ENCODE results near the gene CDH4. TPM values are rescaled to one million over a fixed set of nuclear protein-coding genes. Genes with fewer than 3 reads are reported as not detected.

CDH4 gene
- total RNA-seq, 1 experiment from 2014 or later, result not detected

- Histone ChIP-seq H3K36me3 (ENCODE audit: control insufficient read depth, insufficient read depth, low read length) (no peaks in the 10 kb centered on the region), H3K4me1 (ENCODE audit: control insufficient read depth, insufficient read depth, low read length) (no peaks in the 10 kb centered on the region), H3K9me3 (ENCODE audit: control insufficient read depth, insufficient read depth, low read depth, low read length) (no peaks in the 10 kb centered on the region), H3K4me3 (ENCODE audit: low read depth in 2 of 2, low read length in 2 of 2) (no peak overlapping the region), H3K27ac (ENCODE audit: low read length) (no peak overlapping the region), H3K27me3 (ENCODE audit: control insufficient read depth, insufficient read depth, low read length) (no peaks in the 10 kb centered on the region; the same call in 1 of the 2 replicates)
- no peak for DNase-seq (ENCODE audit: low read depth, low spot score)
- no peak for TF ChIP-seq CTCF (IDR thresholded peaks at IDR 0.05)
- TF ChIP-seq POLR2AphosphoS5 (IDR thresholded peaks at IDR 0.05; ENCODE audit: low read depth, low read length), result no peak
- TF ChIP-seq TCF7L2 (IDR thresholded peaks at IDR 0.05; ENCODE audit: low read depth, low read length), result no peak
- no peak for TF ChIP-seq REST (IDR thresholded peaks at IDR 0.05; ENCODE audit: insufficient read depth in 1 of 2, low read depth in 2 of 2, low read length in 1 of 2)
- TF ChIP-seq SIN3A (IDR thresholded peaks at IDR 0.05; ENCODE audit: borderline replicate concordance, insufficient read depth, low read depth, low read length), result no peak
- in situ Hi-C loops (cut with HindIII; ENCODE audit: low pct_unique_long_range_greater_than_20kb, low sequenced_read_pairs) (no loop called here), intact Hi-C loops (cut with micrococcal nuclease; ENCODE audit: unreplicated experiment) (no loop called here)
- BruUV-seq (replicated peaks), result no TSS peak
- ChIA-PET POLR2A (no interaction called here), CTCF (no interaction called here)
- no peak for ATAC-seq
These were observed 470.2 kb downstream of the CDH4 start for GRCh38 chr20:61722146-61722678.

- Histone ChIP-seq H3K4me1 (ENCODE audit: control insufficient read depth, insufficient read depth, low read length) (no peaks in the 10 kb centered on the region), H3K27me3 (ENCODE audit: control insufficient read depth, insufficient read depth, low read length) (no peaks in the 10 kb centered on the region; the same call in 1 of the 2 replicates), H3K27ac (ENCODE audit: low read length) (no peak overlapping the region), H3K9me3 (ENCODE audit: control insufficient read depth, insufficient read depth, low read depth, low read length) (no peaks in the 10 kb centered on the region), H3K4me3 (ENCODE audit: low read depth in 2 of 2, low read length in 2 of 2) (no peak overlapping the region), H3K36me3 (ENCODE audit: control insufficient read depth, insufficient read depth, low read length) (no peaks in the 10 kb centered on the region)
- in situ Hi-C loops (cut with HindIII; ENCODE audit: low pct_unique_long_range_greater_than_20kb, low sequenced_read_pairs), result no loop called here
- no peak for TF ChIP-seq TCF7L2 (IDR thresholded peaks at IDR 0.05; ENCODE audit: low read depth, low read length)
- no peak for TF ChIP-seq POLR2AphosphoS5 (IDR thresholded peaks at IDR 0.05; ENCODE audit: low read depth, low read length)
- TF ChIP-seq SIN3A (IDR thresholded peaks at IDR 0.05; ENCODE audit: borderline replicate concordance, insufficient read depth, low read depth, low read length), result no peak
- no peak for TF ChIP-seq CTCF (IDR thresholded peaks at IDR 0.05)
- no peak for TF ChIP-seq REST (IDR thresholded peaks at IDR 0.05; ENCODE audit: insufficient read depth in 1 of 2, low read depth in 2 of 2, low read length in 1 of 2)
- BruUV-seq (replicated peaks), result no TSS peak
- ATAC-seq (no peak), DNase-seq (ENCODE audit: low read depth, low spot score) (no peak)
- intact Hi-C loops (cut with micrococcal nuclease; ENCODE audit: unreplicated experiment), result no loop called here
- ChIA-PET POLR2A (no interaction called here), CTCF (interaction anchor here (0.7 kb wide), 1 partner anchor 272 kb away, joined by 3 read pairs; no protein-coding TSS in a partner anchor)
These were observed 471.6 kb downstream of the CDH4 start for GRCh38 chr20:61723529-61724257.
